SK-N-MC (cell line): ENCODE results near the gene CAPN1.

Experiments
- EZH2 ChIP-seq: fragments of 200-600 bp; sonication (generic); IDR thresholded peaks from one replicate; pipeline ENCODE4 v1.6.1; 2017; ENCODE audit warnings: antibody characterized with exemption
- FOXP2 ChIP-seq: optimal IDR thresholded peaks from 2 replicates; pipeline ENCODE3; 2011; ENCODE audit warnings: mild to moderate bottlenecking, moderate library complexity; ENCODE audit not compliant: insufficient read depth; ENCODE audit errors: extremely low read length, control extremely low read depth
- POLR2AphosphoS5 ChIP-seq: IDR thresholded peaks from 2 replicates; pipeline ENCODE4 v1.6.1; 2012; ENCODE audit warnings: mild to moderate bottlenecking, low read depth, low read length, borderline replicate concordance

DNA sequence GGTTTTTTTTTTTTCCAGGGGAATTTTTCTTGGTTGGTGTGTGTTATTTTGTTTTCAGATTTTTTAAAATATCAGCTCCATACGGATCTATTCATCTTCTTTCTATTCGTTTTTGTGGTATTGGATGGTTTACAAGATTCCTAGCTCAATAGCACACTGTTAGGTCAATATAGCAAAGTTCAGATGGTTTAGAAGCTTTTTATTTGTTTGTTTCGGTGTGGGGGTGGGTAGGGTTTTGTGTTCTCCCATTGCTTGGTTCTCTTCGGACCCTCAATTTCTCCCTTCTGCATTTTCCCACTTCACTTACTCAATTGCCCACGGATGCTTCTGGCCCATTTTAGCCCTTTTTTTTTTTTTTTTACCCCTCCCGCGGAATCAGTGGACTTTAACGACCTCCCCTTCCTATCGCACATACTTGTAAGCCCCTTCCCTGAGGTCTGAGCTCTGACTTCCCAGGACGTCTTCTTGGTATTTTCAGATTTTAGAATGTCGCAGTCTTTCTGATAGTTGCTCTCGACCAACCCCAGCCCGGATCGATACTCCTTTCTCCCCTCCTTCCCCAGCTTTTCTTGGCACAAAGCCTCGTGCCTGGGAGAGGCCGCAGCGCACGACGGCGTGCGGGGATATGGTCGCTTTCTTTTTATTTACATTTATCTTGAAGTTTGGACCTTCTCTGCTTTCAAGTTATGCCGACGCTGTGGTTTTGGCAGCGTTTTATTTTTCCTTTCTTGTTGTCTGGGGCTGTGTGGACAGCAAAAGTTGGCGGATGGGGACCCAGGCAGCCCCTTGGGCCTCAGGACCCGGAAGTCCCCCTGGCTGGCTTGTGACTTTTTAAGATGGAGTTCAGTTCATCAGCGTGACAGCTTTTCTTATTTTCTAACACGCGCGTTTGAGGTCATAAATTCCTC is 16.1 kb upstream of the CAPN1 start:
- TF ChIP-seq POLR2AphosphoS5 (no peak), EZH2 (no peak), FOXP2 (no peak)
